Measurements from ENCODE around the gene TOR4A. TPM values are rescaled to one million over a fixed set of nuclear protein-coding genes. Genes with fewer than 3 reads are reported as not detected.

TOR4A gene
- total RNA-seq, 2 donors from 2014 or later: 1.6 to 7.3 TPM

GRCh38 chr9:137264067-137264466 lies 13.5 kb upstream of the TOR4A start:
- intact Hi-C loops (cut with DNase I): no loop called here
- Histone ChIP-seq H3K27me3 (replicated peaks; ENCODE audit: insufficient read depth) (no peaks in the 10 kb centered on the region), H3K9me3 (no peaks in the 10 kb centered on the region), H3K27ac (no peak overlapping the region), H3K36me3 (peaks cover 0 to 7% of the 10 kb centered on the region in 2 donors), H3K4me1 (replicated peaks) (peaks cover 9% of the 10 kb centered on the region), H3K4me3 (no peak overlapping the region)
- DNase-seq (ENCODE audit: low spot score): no peak
- 97% methylated on average over 22 of the region's 22 CpGs for WGBS
- no peak for TF ChIP-seq CTCF (IDR thresholded peaks at IDR 0.05)
- no peak for TF ChIP-seq POLR2A (IDR thresholded peaks at IDR 0.05)
- no peak for TF ChIP-seq POLR2AphosphoS5 (IDR thresholded peaks at IDR 0.05)

GRCh38 chr9:137265496-137266161 lies 11.9 kb upstream of the TOR4A start:
- intact Hi-C loops (cut with DNase I): no loop called here
- Histone ChIP-seq H3K4me1 (replicated peaks) (peaks cover 18% of the 10 kb centered on the region), H3K27me3 (replicated peaks; ENCODE audit: insufficient read depth) (no peaks in the 10 kb centered on the region), H3K27ac (peak overlapping the region in 1 of 2 donors; percentile 40), H3K4me3 (no peak overlapping the region), H3K9me3 (no peaks in the 10 kb centered on the region), H3K36me3 (peaks cover 0 to 7% of the 10 kb centered on the region in 2 donors)
- 90% methylated on average over 23 of the region's 29 CpGs for WGBS
- DNase-seq (ENCODE audit: low spot score): no peak
- no peak for TF ChIP-seq POLR2A (IDR thresholded peaks at IDR 0.05)
- TF ChIP-seq POLR2AphosphoS5 (IDR thresholded peaks at IDR 0.05): no peak
- TF ChIP-seq CTCF (IDR thresholded peaks at IDR 0.05): no peak

- H3K36me3 ChIP-seq: peaks cover 0 to 7% of the 10 kb centered on the region in 2 donors
- no peak overlapping the region for H3K4me3 ChIP-seq
- DNase-seq (ENCODE audit: low spot score): no peak
- no peaks in the 10 kb centered on the region for H3K9me3 ChIP-seq
- no peak for TF ChIP-seq POLR2A (IDR thresholded peaks at IDR 0.05)
- no peak for TF ChIP-seq CTCF (IDR thresholded peaks at IDR 0.05)
- TF ChIP-seq POLR2AphosphoS5 (IDR thresholded peaks at IDR 0.05): no peak
- intact Hi-C loops (cut with DNase I): no loop called here
- H3K4me1 ChIP-seq (replicated peaks): peaks cover 22% of the 10 kb centered on the region
- no peaks in the 10 kb centered on the region for H3K27me3 ChIP-seq (replicated peaks; ENCODE audit: insufficient read depth)
- WGBS: 85% methylated on average over 14 of the region's 15 CpGs
- peak overlapping the region in 1 of 2 donors; percentile 40 for H3K27ac ChIP-seq
These were observed 11.4 kb upstream of the TOR4A start for GRCh38 chr9:137266162-137266527.

GRCh38 chr9:137266585-137267453 lies 10.7 kb upstream of the TOR4A start:
- Histone ChIP-seq H3K36me3 (peaks cover 0 to 7% of the 10 kb centered on the region in 2 donors), H3K27me3 (replicated peaks; ENCODE audit: insufficient read depth) (no peaks in the 10 kb centered on the region), H3K9me3 (no peaks in the 10 kb centered on the region), H3K27ac (peak overlapping the region in 1 of 2 donors; percentile 40), H3K4me1 (replicated peaks) (peaks cover 25% of the 10 kb centered on the region), H3K4me3 (no peak overlapping the region)
- intact Hi-C loops (cut with DNase I): no loop called here
- no peak for DNase-seq (ENCODE audit: low spot score)
- 90% methylated on average over 34 of the region's 34 CpGs for WGBS
- TF ChIP-seq POLR2A (IDR thresholded peaks at IDR 0.05): no peak
- TF ChIP-seq POLR2AphosphoS5 (IDR thresholded peaks at IDR 0.05): no peak
- no peak for TF ChIP-seq CTCF (IDR thresholded peaks at IDR 0.05)

Data from prostate gland (tissue), 2 donors.